Neural crest cell (in vitro differentiated cells): Measurements from ENCODE around the gene POU2AF2. TPM values are rescaled to one million over a fixed set of nuclear protein-coding genes. Genes with fewer than 3 reads are reported as not detected.
"Not testable (repeated sequence)": the region's sequence is repeated elsewhere in the genome, so short reads cannot be mapped to it uniquely, and the experiment has no call there.

Source experiments
- DNase-seq: peaks from one replicate; pipeline ENCODE4 v3.0.0; 2021; ENCODE audit warnings: low read depth, mixed read lengths, low spot score
- H3K27ac Mint-ChIP-seq: one replicate; pipeline ENCODE4 v1.8.0; 2021; ENCODE audit warnings: mild to moderate bottlenecking, mixed read lengths; ENCODE audit not compliant: unreplicated experiment
- H3K27me3 Mint-ChIP-seq: 2 replicates; pipeline ENCODE4 v1.8.0; 2021; ENCODE audit warnings: low read depth, mild to moderate bottlenecking, mixed read lengths
- H3K36me3 Mint-ChIP-seq: 2 replicates; pipeline ENCODE4 v1.8.0; 2021; ENCODE audit warnings: low read depth, mild to moderate bottlenecking, mixed read lengths
- H3K4me1 Mint-ChIP-seq: 2 replicates; pipeline ENCODE4 v1.8.0; 2021; ENCODE audit warnings: mixed read lengths
- H3K4me3 Mint-ChIP-seq: one replicate; pipeline ENCODE4 v1.8.0; 2021; ENCODE audit warnings: mild to moderate bottlenecking, mixed read lengths
- H3K9me3 Mint-ChIP-seq: 2 replicates; pipeline ENCODE4 v1.8.0; 2021; ENCODE audit warnings: mixed read lengths
- CTCF ChIP-seq: fragments of 200-600 bp; sonication (generic); conservative IDR thresholded peaks from 2 replicates; pipeline ENCODE4 v1.5.0; 2021; ENCODE audit warnings: antibody characterized with exemption, mild to moderate bottlenecking
- total RNA-seq: library from RNA; stranded (reverse); gene quantifications from 2 replicates; pipeline ENCODE4 v1.2.1, GENCODE V29; 2021

Gene POU2AF2
- total RNA-seq, 1 donor from 2014 or later: not detected

GRCh38 chr11:111282562-111283075 is 37.1 kb downstream of the POU2AF2 start:
- Mint-ChIP-seq H3K4me1 (peaks cover 5% of the 10 kb centered on the region), H3K4me3 (no peak overlapping the region), H3K36me3 (no peaks in the 10 kb centered on the region), H3K27ac (no peak overlapping the region), H3K27me3 (peaks cover 7% of the 10 kb centered on the region), H3K9me3 (no peaks in the 10 kb centered on the region)
- TF ChIP-seq CTCF: no peak
- DNase-seq: no peak

GRCh38 chr11:111283945-111284481 is 38.5 kb downstream of the POU2AF2 start:
- Mint-ChIP-seq H3K9me3 (no peaks in the 10 kb centered on the region), H3K36me3 (no peaks in the 10 kb centered on the region), H3K4me3 (no peak overlapping the region), H3K27me3 (peaks cover 3% of the 10 kb centered on the region), H3K27ac (no peak overlapping the region), H3K4me1 (peaks cover 5% of the 10 kb centered on the region)
- no peak for TF ChIP-seq CTCF
- DNase-seq: no peak

- H3K4me3 Mint-ChIP-seq: no peak overlapping the region
- H3K27ac Mint-ChIP-seq: no peak overlapping the region
- no peaks in the 10 kb centered on the region for H3K36me3 Mint-ChIP-seq
- TF ChIP-seq CTCF: no peak
- DNase-seq: no peak
- H3K4me1 Mint-ChIP-seq: peaks cover 5% of the 10 kb centered on the region
- peaks cover 3% of the 10 kb centered on the region for H3K27me3 Mint-ChIP-seq
- no peaks in the 10 kb centered on the region for H3K9me3 Mint-ChIP-seq
These were observed 39.9 kb downstream of the POU2AF2 start for GRCh38 chr11:111285189-111286091.

GRCh38 chr11:111291764-111292163 is 46.2 kb downstream of the POU2AF2 start:
- H3K9me3 Mint-ChIP-seq: no peaks in the 10 kb centered on the region
- TF ChIP-seq CTCF: no peak
- no peaks in the 10 kb centered on the region for H3K36me3 Mint-ChIP-seq
- H3K27me3 Mint-ChIP-seq: peaks cover 6% of the 10 kb centered on the region
- no peak overlapping the region for H3K27ac Mint-ChIP-seq
- no peaks in the 10 kb centered on the region for H3K4me1 Mint-ChIP-seq
- no peak for DNase-seq
- no peak overlapping the region for H3K4me3 Mint-ChIP-seq

- H3K9me3 Mint-ChIP-seq, H3K4me1 Mint-ChIP-seq, DNase-seq, H3K4me3 Mint-ChIP-seq, H3K27ac Mint-ChIP-seq, H3K27me3 Mint-ChIP-seq, H3K36me3 Mint-ChIP-seq: not testable (repeated sequence)
These were observed 46.9 kb downstream of the POU2AF2 start for GRCh38 chr11:111292408-111292807.

GRCh38 chr11:111296196-111296595 is 50.7 kb downstream of the POU2AF2 start:
- peaks cover 39% of the 10 kb centered on the region for H3K27me3 Mint-ChIP-seq
- peak overlapping the region; percentile 20 for H3K4me3 Mint-ChIP-seq
- H3K27ac Mint-ChIP-seq: no peak overlapping the region
- no peak for DNase-seq
- H3K36me3 Mint-ChIP-seq: no peaks in the 10 kb centered on the region
- H3K9me3 Mint-ChIP-seq: no peaks in the 10 kb centered on the region
- TF ChIP-seq CTCF: no peak
- H3K4me1 Mint-ChIP-seq: no peaks in the 10 kb centered on the region
